ENCODE results near the gene CAMK1G. TPM values are rescaled to one million over a fixed set of nuclear protein-coding genes. Genes with fewer than 3 reads are reported as not detected.
A peak's percentile ranks its signal among the peaks of the same experiment; 100 is the strongest.

The CAMK1G gene
- total and polyA plus RNA-seq, 10 of the 15 experiments (the other 5 are each of a cell fraction or from before 2014, with no cell fraction given) = 0.18 to 0.20 TPM; not detected in 8

DNA sequence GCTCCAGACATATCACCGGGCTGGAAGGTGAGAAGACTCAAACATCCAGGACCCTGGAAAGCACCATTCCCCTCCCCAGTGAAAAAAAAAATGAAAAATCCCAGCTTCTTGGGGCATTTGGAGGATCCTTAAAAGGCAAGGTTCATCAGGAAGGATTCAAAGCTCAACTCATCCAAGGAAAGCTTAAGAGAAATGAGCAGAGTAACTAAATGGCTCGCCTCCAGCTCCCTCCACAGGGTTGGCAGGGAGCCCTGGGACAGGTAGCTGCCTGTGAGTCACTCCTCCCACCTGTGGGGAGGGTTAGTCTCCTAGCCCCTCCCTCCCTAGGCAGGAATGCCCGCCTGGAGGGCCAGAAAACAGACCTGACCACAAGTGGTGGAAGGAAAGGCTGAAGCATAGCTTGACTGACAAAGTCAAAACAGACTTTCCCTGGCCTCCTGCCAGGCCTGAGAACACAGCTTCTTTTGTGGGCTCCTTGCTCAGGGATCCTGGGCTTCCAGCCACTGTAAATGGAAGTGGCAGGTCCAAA, 69.4 kb downstream of the CAMK1G start (continued):
- peak; percentile 31; the same call in 1 of the 2 replicates for TF ChIP-seq RUNX3 (IDR thresholded peaks at IDR 0.05; ENCODE audit: low read length)
- TF ChIP-seq SMAD1 (IDR thresholded peaks at IDR 0.05; ENCODE audit: low read depth, partially characterized antibody) = peak; percentile 92

DNA sequence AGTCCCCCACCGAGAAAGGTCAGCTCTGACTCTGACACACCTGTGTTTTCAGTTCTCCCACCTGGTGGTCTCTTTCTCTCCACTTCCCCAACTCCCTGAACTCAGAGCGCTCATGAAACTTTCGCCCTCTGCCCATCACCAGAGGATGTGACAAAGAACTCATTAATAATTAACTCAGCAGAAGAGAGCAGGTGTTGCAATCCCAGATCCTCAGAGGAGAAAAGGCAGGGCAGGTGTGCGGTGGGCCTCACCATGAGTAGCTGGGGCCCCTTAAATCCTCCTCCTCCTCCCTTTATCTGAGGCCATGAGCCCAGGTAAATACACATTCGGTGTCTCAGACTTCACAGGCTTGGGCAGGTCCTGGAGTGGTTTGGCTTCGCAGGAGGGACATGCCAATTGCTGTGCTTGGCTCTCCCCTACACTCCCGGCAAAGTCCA, 70.4 kb downstream of the CAMK1G start:
- H3K4me3 ChIP-seq = no peak overlapping the region
- FAIRE-seq (no peak), DNase-seq (ENCODE audit: low read depth, low spot score) (no peak), ATAC-seq (peak; percentile 45)
- H3K4me1 ChIP-seq (ENCODE audit: control insufficient read depth, insufficient read depth, low read length) = peaks cover 26% of the 10 kb centered on the region
- no peaks in the 10 kb centered on the region for H3K79me2 ChIP-seq (ENCODE audit: control insufficient read depth, insufficient read depth, low read length)
- BruUV-seq (replicated peaks) = no TSS peak
- SMC1A ChIA-PET (ENCODE audit: uncharacterized antibody, unreplicated experiment) = interaction anchor here (0.7 to 17.6 kb wide), 17 partner anchors 8 to 97 kb away, joined by 3 to 261 read pairs (median 3); partner anchors contain the start of gene G0S2
- RAD21 ChIA-PET (ENCODE audit: unreplicated experiment) = interaction anchor here (0.8 to 15.7 kb wide), 15 partner anchors 11 to 102 kb away, joined by 3 to 195 read pairs (median 9); partner anchors contain the start of genes G0S2 and TRAF3IP3
- in situ Hi-C loops (cut with MboI) = no loop called here
- no peak overlapping the region for H3K4me2 ChIP-seq (ENCODE audit: control insufficient read depth, insufficient read depth)
- H3K9ac ChIP-seq (ENCODE audit: control insufficient read depth, insufficient read depth, low read length) = no peak overlapping the region
- POLR2A ChIA-PET = interaction anchor here (1.0 to 7.6 kb wide), 6 partner anchors 11 to 114 kb away, joined by 3 to 95 read pairs (median 6); partner anchors contain the start of gene G0S2
- H2AFZ ChIP-seq (ENCODE audit: control insufficient read depth, low read depth, low read length) = no peak overlapping the region
- 47% methylated on average over 7 of the region's 7 CpGs for WGBS (ENCODE audit: insufficient coverage, insufficient replicate concordance, low lambda C conversion rate, missing lambda C conversion rate)
- no peaks in the 10 kb centered on the region for H4K20me1 ChIP-seq (ENCODE audit: control insufficient read depth, insufficient read depth)
- no peak overlapping the region for H3K27ac ChIP-seq (ENCODE audit: control insufficient read depth, insufficient read depth)
- H3K27me3 ChIP-seq (replicated peaks in 1 of 2; ENCODE audit: control insufficient read depth in 2 of 2, insufficient read depth in 2 of 2, low read length in 1 of 2) = no peaks in the 10 kb centered on the region; a peak in 1 of 4 replicates
- intact Hi-C loops (cut with micrococcal nuclease; ENCODE audit: unreplicated experiment) = loop anchor here (2.0 to 5.0 kb wide), 2 partner anchors 19 to 93 kb away; no protein-coding TSS in a partner anchor
- no peaks in the 10 kb centered on the region for H3K36me3 ChIP-seq (ENCODE audit: control insufficient read depth in 2 of 2, insufficient read depth in 2 of 2, low read length in 1 of 2)
- no peaks in the 10 kb centered on the region for H3K9me3 ChIP-seq (replicated peaks; ENCODE audit: control insufficient read depth, insufficient read depth, low read length)
- CTCF ChIA-PET = interaction anchor here (0.9 to 4.0 kb wide), 14 partner anchors 12 to 113 kb away, joined by 3 to 58 read pairs (median 8); partner anchors contain the start of gene G0S2
- TF ChIP-seq, protein P1, sequence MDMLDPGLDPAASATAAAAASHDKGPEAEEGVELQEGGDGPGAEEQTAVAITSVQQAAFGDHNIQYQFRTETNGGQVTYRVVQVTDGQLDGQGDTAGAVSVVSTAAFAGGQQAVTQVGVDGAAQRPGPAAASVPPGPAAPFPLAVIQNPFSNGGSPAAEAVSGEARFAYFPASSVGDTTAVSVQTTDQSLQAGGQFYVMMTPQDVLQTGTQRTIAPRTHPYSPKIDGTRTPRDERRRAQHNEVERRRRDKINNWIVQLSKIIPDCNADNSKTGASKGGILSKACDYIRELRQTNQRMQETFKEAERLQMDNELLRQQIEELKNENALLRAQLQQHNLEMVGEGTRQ (IDR thresholded peaks at IDR 0.05; ENCODE audit: borderline replicate concordance, low read depth, low read length) = no peak
- TF ChIP-seq YBX1 (IDR thresholded peaks at IDR 0.05) (no peak), RUNX3 (IDR thresholded peaks at IDR 0.05; ENCODE audit: low read length) (no peak), HCFC1 (IDR thresholded peaks at IDR 0.05; ENCODE audit: low read length) (no peak), IKZF2 (IDR thresholded peaks at IDR 0.05) (peak; percentile 81 to 82; a peak in 3 of 4 replicates), EZH2 (IDR thresholded peaks at IDR 0.05; ENCODE audit: borderline replicate concordance, control insufficient read depth, low read depth, low read length) (no peak), BMI1 (IDR thresholded peaks at IDR 0.05; ENCODE audit: borderline replicate concordance) (0 out of 2 replicates have a peak, but pooled peaks have one; percentile 21), POLR2AphosphoS5 (IDR thresholded peaks at IDR 0.05; ENCODE audit: low read length) (no peak)
- TF ChIP-seq, protein P2, sequence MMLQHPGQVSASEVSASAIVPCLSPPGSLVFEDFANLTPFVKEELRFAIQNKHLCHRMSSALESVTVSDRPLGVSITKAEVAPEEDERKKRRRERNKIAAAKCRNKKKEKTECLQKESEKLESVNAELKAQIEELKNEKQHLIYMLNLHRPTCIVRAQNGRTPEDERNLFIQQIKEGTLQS (IDR thresholded peaks at IDR 0.05; ENCODE audit: borderline replicate concordance, extremely low read depth, low read depth, low read length) = no peak
- TF ChIP-seq, protein P3, sequence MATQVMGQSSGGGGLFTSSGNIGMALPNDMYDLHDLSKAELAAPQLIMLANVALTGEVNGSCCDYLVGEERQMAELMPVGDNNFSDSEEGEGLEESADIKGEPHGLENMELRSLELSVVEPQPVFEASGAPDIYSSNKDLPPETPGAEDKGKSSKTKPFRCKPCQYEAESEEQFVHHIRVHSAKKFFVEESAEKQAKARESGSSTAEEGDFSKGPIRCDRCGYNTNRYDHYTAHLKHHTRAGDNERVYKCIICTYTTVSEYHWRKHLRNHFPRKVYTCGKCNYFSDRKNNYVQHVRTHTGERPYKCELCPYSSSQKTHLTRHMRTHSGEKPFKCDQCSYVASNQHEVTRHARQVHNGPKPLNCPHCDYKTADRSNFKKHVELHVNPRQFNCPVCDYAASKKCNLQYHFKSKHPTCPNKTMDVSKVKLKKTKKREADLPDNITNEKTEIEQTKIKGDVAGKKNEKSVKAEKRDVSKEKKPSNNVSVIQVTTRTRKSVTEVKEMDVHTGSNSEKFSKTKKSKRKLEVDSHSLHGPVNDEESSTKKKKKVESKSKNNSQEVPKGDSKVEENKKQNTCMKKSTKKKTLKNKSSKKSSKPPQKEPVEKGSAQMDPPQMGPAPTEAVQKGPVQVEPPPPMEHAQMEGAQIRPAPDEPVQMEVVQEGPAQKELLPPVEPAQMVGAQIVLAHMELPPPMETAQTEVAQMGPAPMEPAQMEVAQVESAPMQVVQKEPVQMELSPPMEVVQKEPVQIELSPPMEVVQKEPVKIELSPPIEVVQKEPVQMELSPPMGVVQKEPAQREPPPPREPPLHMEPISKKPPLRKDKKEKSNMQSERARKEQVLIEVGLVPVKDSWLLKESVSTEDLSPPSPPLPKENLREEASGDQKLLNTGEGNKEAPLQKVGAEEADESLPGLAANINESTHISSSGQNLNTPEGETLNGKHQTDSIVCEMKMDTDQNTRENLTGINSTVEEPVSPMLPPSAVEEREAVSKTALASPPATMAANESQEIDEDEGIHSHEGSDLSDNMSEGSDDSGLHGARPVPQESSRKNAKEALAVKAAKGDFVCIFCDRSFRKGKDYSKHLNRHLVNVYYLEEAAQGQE (IDR thresholded peaks at IDR 0.05; ENCODE audit: low read depth, low read length) = no peak
- TF ChIP-seq, protein P4, sequence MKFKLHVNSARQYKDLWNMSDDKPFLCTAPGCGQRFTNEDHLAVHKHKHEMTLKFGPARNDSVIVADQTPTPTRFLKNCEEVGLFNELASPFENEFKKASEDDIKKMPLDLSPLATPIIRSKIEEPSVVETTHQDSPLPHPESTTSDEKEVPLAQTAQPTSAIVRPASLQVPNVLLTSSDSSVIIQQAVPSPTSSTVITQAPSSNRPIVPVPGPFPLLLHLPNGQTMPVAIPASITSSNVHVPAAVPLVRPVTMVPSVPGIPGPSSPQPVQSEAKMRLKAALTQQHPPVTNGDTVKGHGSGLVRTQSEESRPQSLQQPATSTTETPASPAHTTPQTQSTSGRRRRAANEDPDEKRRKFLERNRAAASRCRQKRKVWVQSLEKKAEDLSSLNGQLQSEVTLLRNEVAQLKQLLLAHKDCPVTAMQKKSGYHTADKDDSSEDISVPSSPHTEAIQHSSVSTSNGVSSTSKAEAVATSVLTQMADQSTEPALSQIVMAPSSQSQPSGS (IDR thresholded peaks at IDR 0.05; ENCODE audit: low read length) = no peak

Measured in GM12878 (cell line).